Measurements from ENCODE around the gene MMP17. TPM values are rescaled to one million over a fixed set of nuclear protein-coding genes. Genes with fewer than 3 reads are reported as not detected.

The MMP17 gene
- total and polyA plus RNA-seq, 2 of the 4 experiments (the other 2 are of a cell fraction): 1.4 to 11.8 TPM

GRCh38 chr12:131825146-131825892, 2.9 kb upstream of the MMP17 start:
- H3K36me3 ChIP-seq (ENCODE audit: control insufficient read depth, insufficient read depth, low read length): no peaks in the 10 kb centered on the region
- no peak overlapping the region for H2BK20ac ChIP-seq (ENCODE audit: low read depth, low read length)
- no peak overlapping the region for H3K4me3 ChIP-seq (ENCODE audit: insufficient read depth, low read depth, low read length)
- no peak overlapping the region for H3K23ac ChIP-seq (ENCODE audit: low read depth, low read length)
- no peak overlapping the region for H3K27ac ChIP-seq (ENCODE audit: insufficient read depth, low read length)
- no peaks in the 10 kb centered on the region for H3K9me3 ChIP-seq (ENCODE audit: control insufficient read depth, insufficient read depth, low read length)
- BruUV-seq (replicated peaks): no TSS peak
- H3K27me3 ChIP-seq (ENCODE audit: control insufficient read depth, insufficient read depth, low read length): no peaks in the 10 kb centered on the region; the same call in 1 of the 2 replicates
- no peak for DNase-seq
- H2BK5ac ChIP-seq (ENCODE audit: low read depth, low read length, poor library complexity, severe bottlenecking): no peak overlapping the region
- no peak for ATAC-seq (ENCODE audit: low read depth)
- H3K4me2 ChIP-seq (ENCODE audit: low read depth, low read length): no peak overlapping the region
- no peak overlapping the region for H3K56ac ChIP-seq (ENCODE audit: extremely low read depth, insufficient read depth, low read length)
- peaks cover 2% of the 10 kb centered on the region; the same call in 1 of the 2 replicates for H3K4me1 ChIP-seq (ENCODE audit: control insufficient read depth, insufficient read depth, low read length)
- no peak for TF ChIP-seq RCOR1 (IDR thresholded peaks at IDR 0.05; ENCODE audit: insufficient replicate concordance, low read length)
- no peak for TF ChIP-seq RFX5 (IDR thresholded peaks at IDR 0.05; ENCODE audit: low read depth, low read length)
- TF ChIP-seq RAD21 (IDR thresholded peaks at IDR 0.05; ENCODE audit: low read length): no peak
- TF ChIP-seq BHLHE40 (IDR thresholded peaks at IDR 0.05; ENCODE audit: low read depth, low read length): no peak
- no peak for TF ChIP-seq POLR2A (IDR thresholded peaks at IDR 0.05; ENCODE audit: low read depth, low read length)
- no peak for TF ChIP-seq FOS (IDR thresholded peaks at IDR 0.05; ENCODE audit: low read depth, low read length)
- TF ChIP-seq NFE2L2 (IDR thresholded peaks at IDR 0.05; ENCODE audit: low read depth, low read length): no peak
- TF ChIP-seq MXI1 (IDR thresholded peaks at IDR 0.05; ENCODE audit: borderline replicate concordance, low read depth, low read length): no peak
- TF ChIP-seq CEBPB (IDR thresholded peaks at IDR 0.05; ENCODE audit: low read depth, low read length): no peak
- no peak for TF ChIP-seq MAFK (IDR thresholded peaks at IDR 0.05; ENCODE audit: low read depth, low read length)
- TF ChIP-seq, protein P1, sequence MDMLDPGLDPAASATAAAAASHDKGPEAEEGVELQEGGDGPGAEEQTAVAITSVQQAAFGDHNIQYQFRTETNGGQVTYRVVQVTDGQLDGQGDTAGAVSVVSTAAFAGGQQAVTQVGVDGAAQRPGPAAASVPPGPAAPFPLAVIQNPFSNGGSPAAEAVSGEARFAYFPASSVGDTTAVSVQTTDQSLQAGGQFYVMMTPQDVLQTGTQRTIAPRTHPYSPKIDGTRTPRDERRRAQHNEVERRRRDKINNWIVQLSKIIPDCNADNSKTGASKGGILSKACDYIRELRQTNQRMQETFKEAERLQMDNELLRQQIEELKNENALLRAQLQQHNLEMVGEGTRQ (IDR thresholded peaks at IDR 0.05; ENCODE audit: low read depth, low read length): no peak
- TF ChIP-seq SMC3 (IDR thresholded peaks at IDR 0.05; ENCODE audit: low read depth, low read length): no peak
- TF ChIP-seq MAZ (IDR thresholded peaks at IDR 0.05; ENCODE audit: borderline replicate concordance, low read depth, low read length): no peak
- no peak for TF ChIP-seq CTCF (conservative IDR thresholded peaks at IDR 0.05; ENCODE audit: low read depth, low read length)
- TF ChIP-seq, protein P2, sequence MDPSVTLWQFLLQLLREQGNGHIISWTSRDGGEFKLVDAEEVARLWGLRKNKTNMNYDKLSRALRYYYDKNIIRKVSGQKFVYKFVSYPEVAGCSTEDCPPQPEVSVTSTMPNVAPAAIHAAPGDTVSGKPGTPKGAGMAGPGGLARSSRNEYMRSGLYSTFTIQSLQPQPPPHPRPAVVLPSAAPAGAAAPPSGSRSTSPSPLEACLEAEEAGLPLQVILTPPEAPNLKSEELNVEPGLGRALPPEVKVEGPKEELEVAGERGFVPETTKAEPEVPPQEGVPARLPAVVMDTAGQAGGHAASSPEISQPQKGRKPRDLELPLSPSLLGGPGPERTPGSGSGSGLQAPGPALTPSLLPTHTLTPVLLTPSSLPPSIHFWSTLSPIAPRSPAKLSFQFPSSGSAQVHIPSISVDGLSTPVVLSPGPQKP (IDR thresholded peaks at IDR 0.05; ENCODE audit: borderline replicate concordance, low read depth, low read length): no peak
- no peaks in the 10 kb centered on the region for H3K79me1 ChIP-seq (ENCODE audit: low read depth in 1 of 2, low read length in 2 of 2)
- H2AFZ ChIP-seq (replicated peaks; ENCODE audit: low read length, poor library complexity): peak overlapping the region; percentile 14
- dilution Hi-C loops (cut with HindIII; ENCODE audit: low sequenced_read_pairs, unreplicated experiment) (no loop called here), intact Hi-C loops (cut with micrococcal nuclease) (no loop called here), in situ Hi-C loops (cut with MboI; ENCODE audit: low sequenced_read_pairs) (loop anchor here (25.0 kb wide), 1 partner anchor 713 kb away; no protein-coding TSS in a partner anchor)
- H4K20me1 ChIP-seq (ENCODE audit: insufficient read depth, low read length): no peaks in the 10 kb centered on the region
- H3K9me1 ChIP-seq (ENCODE audit: insufficient read depth, low read length): no peaks in the 10 kb centered on the region
- WGBS, 2 experiments (ENCODE audit: extremely low coverage in 2 of 2, insufficient read length in 1 of 2): 63% methylated on average over 5 of the region's 18 CpGs; no CpG with 5 or more reads in 1 of the 2 experiments
- H2AK5ac ChIP-seq (ENCODE audit: low read depth, low read length): no peak overlapping the region
- no peak overlapping the region for H3K14ac ChIP-seq (replicated peaks; ENCODE audit: low read depth, low read length)
- no peak overlapping the region for H4K8ac ChIP-seq (ENCODE audit: low read depth in 2 of 2, low read length in 2 of 2)
- ChIA-PET CTCF (no interaction called here), POLR2A (ENCODE audit: unreplicated experiment) (no interaction called here)
- no peak overlapping the region for H3K4ac ChIP-seq (ENCODE audit: low read depth, low read length)
- H3K18ac ChIP-seq (ENCODE audit: low read depth, low read length): no peak overlapping the region
- no peak overlapping the region for H2AK9ac ChIP-seq (replicated peaks; ENCODE audit: low read depth, low read length, poor library complexity)
- H4K91ac ChIP-seq (ENCODE audit: insufficient read depth, low read depth, low read length): no peak overlapping the region
- no peak overlapping the region for H4K5ac ChIP-seq (ENCODE audit: low read depth, low read length)
- no peak overlapping the region for H2BK15ac ChIP-seq (ENCODE audit: low read depth, low read length)
- no peak overlapping the region for H3K9ac ChIP-seq (ENCODE audit: low read depth, low read length)
- H2BK120ac ChIP-seq (ENCODE audit: low read depth, low read length): no peak overlapping the region
